Neural progenitor cell (in vitro differentiated cells): Measurements from ENCODE around the gene RGS10. TPM values are rescaled to one million over a fixed set of nuclear protein-coding genes. Genes with fewer than 3 reads are reported as not detected.
A peak's percentile ranks its signal among the peaks of the same experiment; 100 is the strongest.

Experiments
- DNase-seq: peaks from one replicate; pipeline ENCODE4 v3.0.0-alpha.2; 2016; ENCODE audit warnings: low spot score
- H2AFZ ChIP-seq: fragments of 200-600 bp; sonication (generic); replicated peaks from 2 replicates; pipeline ENCODE4 v1.6.1; 2016; ENCODE audit warnings: antibody characterized with exemption
- H3F3A ChIP-seq: fragments of 200-600 bp; sonication (generic); 2 replicates; pipeline ENCODE4 v1.6.1; 2016; ENCODE audit warnings: antibody characterized with exemption, low read depth
- H3K27ac ChIP-seq: fragments of 200-600 bp; sonication (generic); 2 replicates; pipeline ENCODE4 v1.5.1; 2016; ENCODE audit warnings: mild to moderate bottlenecking
- H3K27me3 ChIP-seq: fragments of 200-600 bp; sonication (generic); 2 replicates; pipeline ENCODE4 v1.6.1; 2016; ENCODE audit warnings: mild to moderate bottlenecking, moderate library complexity
- H3K36me3 ChIP-seq: fragments of 200-600 bp; sonication (generic); 2 replicates; pipeline ENCODE4 v1.5.1; 2016
- H3K4me1 ChIP-seq: fragments of 200-600 bp; sonication (generic); 2 replicates; pipeline ENCODE4 v1.6.1; 2016; ENCODE audit warnings: mixed run types
- H3K4me2 ChIP-seq: fragments of 200-600 bp; sonication (generic); 2 replicates; pipeline ENCODE4 v1.6.1; 2016
- H3K4me3 ChIP-seq: fragments of 200-600 bp; sonication (generic); 2 replicates; pipeline ENCODE4 v1.5.1; 2016
- H3K79me2 ChIP-seq: fragments of 200-600 bp; sonication (generic); 2 replicates; pipeline ENCODE4 v1.6.1; 2016; ENCODE audit warnings: low read depth
- H3K9ac ChIP-seq: fragments of 200-600 bp; sonication (generic); 2 replicates; pipeline ENCODE4 v1.6.1; 2016
- H3K9me3 ChIP-seq: fragments of 200-600 bp; sonication (generic); 2 replicates; pipeline ENCODE4 v1.5.1; 2016; ENCODE audit warnings: low read depth
- H4K20me1 ChIP-seq: fragments of 200-600 bp; sonication (generic); 2 replicates; pipeline ENCODE4 v1.6.1; 2016; ENCODE audit warnings: low read depth
- H3K27ac Mint-ChIP-seq: 3 replicates; pipeline ENCODE4 v1.8.0; 2021; ENCODE audit warnings: mixed read lengths
- H3K27me3 Mint-ChIP-seq: 2 replicates; pipeline ENCODE4 v1.8.0; 2022; ENCODE audit warnings: low read depth, mild to moderate bottlenecking, inconsistent platforms, moderate library complexity, mixed read lengths; ENCODE audit not compliant: insufficient read depth
- H3K36me3 Mint-ChIP-seq: 3 replicates; pipeline ENCODE4 v1.8.0; 2021; ENCODE audit warnings: mixed read lengths
- H3K4me1 Mint-ChIP-seq: 3 replicates; pipeline ENCODE4 v1.8.0; 2021; ENCODE audit warnings: mixed read lengths
- H3K4me3 Mint-ChIP-seq: 3 replicates; pipeline ENCODE4 v1.8.0; 2021; ENCODE audit warnings: mild to moderate bottlenecking, moderate library complexity, mixed read lengths
- H3K9me3 Mint-ChIP-seq: 3 replicates; pipeline ENCODE4 v1.8.0; 2020; ENCODE audit warnings: mixed read lengths
- EZH2 ChIP-seq: fragments of 200-600 bp; sonication (generic); IDR thresholded peaks from 2 replicates; pipeline ENCODE4 v1.6.1; 2017; ENCODE audit warnings: antibody characterized with exemption, mild to moderate bottlenecking, moderate library complexity
- EZH2phosphoT487 ChIP-seq: fragments of 200-600 bp; sonication (generic); IDR thresholded peaks from 2 replicates; pipeline ENCODE4 v1.6.1; 2017; ENCODE audit warnings: antibody characterized with exemption
- total RNA-seq: library from RNA; depleted of rRNA; stranded (reverse); fragments of >200 nt; gene quantifications from 2 replicates; pipeline ENCODE4 v1.2.3, GENCODE V29; 2015; ENCODE audit warnings: low replicate concordance
- TF ChIP-seq, protein P1 (sequence below): fragments of 200-600 bp; sonication (generic); IDR thresholded peaks from 2 replicates; pipeline ENCODE4 v1.5.1; 2017; ENCODE audit warnings: antibody characterized with exemption, mild to moderate bottlenecking

RGS10 gene
- total RNA-seq, 1 donor from 2014 or later, result 12.0 TPM

DNA sequence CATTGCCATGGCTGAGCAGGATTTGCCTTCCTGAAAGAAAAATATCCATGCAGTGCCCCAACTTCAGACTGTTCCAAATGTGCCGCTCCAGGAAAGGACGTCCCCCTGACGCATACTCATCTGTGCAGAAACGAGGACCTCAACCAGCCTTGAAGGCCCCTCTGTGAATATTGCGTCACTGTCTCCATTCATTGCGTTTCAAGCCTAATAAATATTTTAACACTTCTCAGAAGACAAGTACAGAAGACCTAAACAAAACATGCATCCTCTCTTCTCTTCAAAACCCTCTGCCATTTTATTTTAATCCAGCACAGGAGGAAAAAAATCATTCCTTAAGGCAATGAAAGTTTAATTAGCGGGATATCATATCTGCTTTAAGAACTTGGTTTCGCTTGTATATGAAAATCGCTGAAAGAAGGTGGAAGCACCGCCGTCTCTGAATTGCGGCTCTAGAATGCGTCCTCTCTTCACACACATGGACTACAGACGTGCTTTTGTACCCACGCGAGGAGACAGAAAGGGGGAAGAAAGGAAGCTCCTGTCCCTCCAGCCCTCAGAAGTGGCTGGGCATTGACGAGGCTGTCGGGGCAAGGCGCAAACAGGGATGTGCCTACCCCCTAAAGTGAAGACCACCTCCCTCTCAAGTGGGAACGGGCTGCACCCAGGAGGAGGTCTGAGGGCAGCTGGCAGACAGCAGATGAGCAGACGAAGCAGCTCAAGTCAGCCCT lies 36.8 kb downstream of the RGS10 start:
- peak overlapping the region; percentile 72 for H3K27ac Mint-ChIP-seq
- H2AFZ ChIP-seq, result no peak overlapping the region

DNA sequence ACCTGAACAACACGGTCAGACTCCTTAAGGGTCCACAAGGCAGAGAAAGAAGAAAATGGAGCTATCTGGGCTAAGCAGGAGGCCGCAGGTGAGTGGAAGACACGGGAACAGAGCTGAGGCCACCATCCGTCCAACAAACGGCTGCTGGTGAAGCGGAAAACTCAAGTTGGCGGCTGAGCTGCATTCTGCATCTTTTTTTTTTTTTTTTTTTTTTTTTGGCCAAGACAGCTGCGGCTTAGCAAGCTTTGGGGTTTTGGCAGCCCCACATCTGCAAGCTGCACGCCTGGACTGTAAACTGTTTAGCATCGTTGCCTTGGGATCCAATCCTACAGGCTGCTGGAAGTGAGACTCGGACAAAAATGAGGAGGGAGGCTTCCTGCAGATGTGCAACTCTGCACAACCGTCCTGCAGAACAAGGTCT lies 37.4 kb downstream of the RGS10 start:
- Histone ChIP-seq H3K9ac (no peak overlapping the region), H3K27ac (no peak overlapping the region), H3F3A (no peaks in the 10 kb centered on the region), H4K20me1 (no peaks in the 10 kb centered on the region), H3K79me2 (no peaks in the 10 kb centered on the region), H3K4me2 (no peak overlapping the region), H3K27me3 (no peaks in the 10 kb centered on the region), H3K9me3 (no peaks in the 10 kb centered on the region), H3K4me1 (no peaks in the 10 kb centered on the region), H3K36me3 (no peaks in the 10 kb centered on the region), H2AFZ (no peak overlapping the region), H3K4me3 (no peak overlapping the region)
- peaks cover 7% of the 10 kb centered on the region for H3K27me3 Mint-ChIP-seq
- peak; percentile 30 for DNase-seq
- H3K27ac Mint-ChIP-seq, result peak overlapping the region; percentile 51
- no peaks in the 10 kb centered on the region for H3K9me3 Mint-ChIP-seq
- TF ChIP-seq EZH2, result no peak
- no peak for TF ChIP-seq EZH2phosphoT487
- TF ChIP-seq, protein P1, sequence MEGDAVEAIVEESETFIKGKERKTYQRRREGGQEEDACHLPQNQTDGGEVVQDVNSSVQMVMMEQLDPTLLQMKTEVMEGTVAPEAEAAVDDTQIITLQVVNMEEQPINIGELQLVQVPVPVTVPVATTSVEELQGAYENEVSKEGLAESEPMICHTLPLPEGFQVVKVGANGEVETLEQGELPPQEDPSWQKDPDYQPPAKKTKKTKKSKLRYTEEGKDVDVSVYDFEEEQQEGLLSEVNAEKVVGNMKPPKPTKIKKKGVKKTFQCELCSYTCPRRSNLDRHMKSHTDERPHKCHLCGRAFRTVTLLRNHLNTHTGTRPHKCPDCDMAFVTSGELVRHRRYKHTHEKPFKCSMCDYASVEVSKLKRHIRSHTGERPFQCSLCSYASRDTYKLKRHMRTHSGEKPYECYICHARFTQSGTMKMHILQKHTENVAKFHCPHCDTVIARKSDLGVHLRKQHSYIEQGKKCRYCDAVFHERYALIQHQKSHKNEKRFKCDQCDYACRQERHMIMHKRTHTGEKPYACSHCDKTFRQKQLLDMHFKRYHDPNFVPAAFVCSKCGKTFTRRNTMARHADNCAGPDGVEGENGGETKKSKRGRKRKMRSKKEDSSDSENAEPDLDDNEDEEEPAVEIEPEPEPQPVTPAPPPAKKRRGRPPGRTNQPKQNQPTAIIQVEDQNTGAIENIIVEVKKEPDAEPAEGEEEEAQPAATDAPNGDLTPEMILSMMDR, result no peak
- peaks cover 26% of the 10 kb centered on the region for H3K4me1 Mint-ChIP-seq
- H3K36me3 Mint-ChIP-seq, result no peaks in the 10 kb centered on the region
- H3K4me3 Mint-ChIP-seq, result peak overlapping the region; percentile 60

More for the DNA sequence above, 36.8 kb downstream of the RGS10 start:
- TF ChIP-seq EZH2, result no peak
- TF ChIP-seq EZH2phosphoT487, result no peak
- TF ChIP-seq, protein P1, result no peak
- Mint-ChIP-seq H3K4me1 (peaks cover 26% of the 10 kb centered on the region), H3K27me3 (peaks cover 6% of the 10 kb centered on the region), H3K4me3 (no peak overlapping the region), H3K9me3 (no peaks in the 10 kb centered on the region), H3K36me3 (no peaks in the 10 kb centered on the region)
- no peaks in the 10 kb centered on the region for H3K4me1 ChIP-seq
- H4K20me1 ChIP-seq, result no peaks in the 10 kb centered on the region
- H3K4me2 ChIP-seq, result no peak overlapping the region
- H3K27ac ChIP-seq, result no peak overlapping the region
- no peaks in the 10 kb centered on the region for H3K9me3 ChIP-seq
- H3F3A ChIP-seq, result no peaks in the 10 kb centered on the region
- H3K36me3 ChIP-seq, result no peaks in the 10 kb centered on the region
- no peak overlapping the region for H3K4me3 ChIP-seq
- H3K27me3 ChIP-seq, result no peaks in the 10 kb centered on the region
- no peak overlapping the region for H3K9ac ChIP-seq
- no peak for DNase-seq
- no peaks in the 10 kb centered on the region for H3K79me2 ChIP-seq

DNA sequence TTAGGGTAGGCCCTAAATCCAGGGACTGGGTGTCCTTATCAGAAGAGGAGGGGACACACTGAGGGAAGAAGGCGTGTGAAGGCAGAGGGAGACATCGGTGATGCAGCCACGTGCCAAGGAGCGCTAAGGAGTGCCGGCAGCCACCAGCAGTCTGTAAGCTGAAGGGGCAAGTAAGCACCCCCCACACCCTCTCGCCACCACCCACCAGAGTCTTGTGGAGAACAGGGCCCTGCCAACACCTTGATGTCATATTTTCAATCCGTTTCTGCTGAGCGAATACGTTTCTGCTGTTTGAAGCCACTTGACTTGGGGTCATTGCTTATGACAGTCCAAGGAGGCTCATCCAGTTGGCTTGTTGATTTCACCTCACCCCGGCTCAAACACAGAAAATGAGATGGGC lies 37.9 kb downstream of the RGS10 start:
- Histone ChIP-seq H3K4me1 (no peaks in the 10 kb centered on the region), H3K36me3 (no peaks in the 10 kb centered on the region), H3K4me2 (no peak overlapping the region), H4K20me1 (no peaks in the 10 kb centered on the region), H3K27ac (no peak overlapping the region), H3K4me3 (no peak overlapping the region), H3K27me3 (no peaks in the 10 kb centered on the region), H3K9me3 (no peaks in the 10 kb centered on the region), H3K9ac (no peak overlapping the region), H2AFZ (no peak overlapping the region), H3K79me2 (no peaks in the 10 kb centered on the region), H3F3A (no peaks in the 10 kb centered on the region)
- no peak overlapping the region for H3K27ac Mint-ChIP-seq
- H3K4me1 Mint-ChIP-seq, result peaks cover 23% of the 10 kb centered on the region
- peak overlapping the region; percentile 60 for H3K4me3 Mint-ChIP-seq
- no peaks in the 10 kb centered on the region for H3K36me3 Mint-ChIP-seq
- no peak for DNase-seq
- H3K27me3 Mint-ChIP-seq, result peaks cover 9% of the 10 kb centered on the region
- TF ChIP-seq EZH2, result no peak
- TF ChIP-seq EZH2phosphoT487, result no peak
- TF ChIP-seq, protein P1, result no peak
- H3K9me3 Mint-ChIP-seq, result no peaks in the 10 kb centered on the region
